HepG2 (cell line): ENCODE measurements around the gene LRRC4C. TPM values are rescaled to one million over a fixed set of nuclear protein-coding genes. Genes with fewer than 3 reads are reported as not detected.

Experiments used
- ATAC-seq: fragments of 200-7000 bp; cut with Tn5 transposase; 3 replicates; pipeline ENCODE4 v1.9.1; 2020; ENCODE audit warnings: mild to moderate bottlenecking, moderate library complexity
- BruUV-seq: library from RNA; stranded (reverse); fragments of 400-500 nt; replicated peaks from 2 replicates; lab custom pipeline; 2021; lab: Mats Ljungman, UMichigan
- CTCF ChIA-PET: fragments of 300-600 bp; formaldehyde crosslinking; extraction: SDS; loops from one replicate; lab custom pipeline; 2021; ENCODE audit warnings: low total read pairs, inconsistent platforms, low intra/inter-chr PET ratio; lab: Yijun Ruan, JAX
- POLR2A ChIA-PET: fragments of 350-600 bp; sonication (Branson Sonifier 250); formaldehyde crosslinking; loops from one replicate; lab custom pipeline; 2020; ENCODE audit warnings: antibody characterized with exemption, inconsistent platforms; lab: Yijun Ruan, JAX
- DNase-seq: peaks from one replicate; pipeline ENCODE4 v3.0.0-alpha.2; 2015; ENCODE audit warnings: low spot score
- FAIRE-seq: peaks from 3 replicates; lab custom pipeline; 2011; peaks lifted over from hg19 to GRCh38; lab: Jason Lieb, UNC
- H2AFZ ChIP-seq: one replicate; pipeline ENCODE4 v1.6.1; 2011; ENCODE audit warnings: low read length, inconsistent platforms
- H3K27ac ChIP-seq: fragments of 300-600 bp; 3 replicates; pipeline ENCODE4 v1.8.0; 2011; ENCODE audit warnings: mixed run types, mild to moderate bottlenecking, mixed read lengths, low read length, inconsistent platforms; ENCODE audit not compliant: insufficient read depth; ENCODE audit errors: extremely low read length
- H3K27me3 ChIP-seq, 2 experiments: fragments of 200-600 bp in 1 of 2; 2 replicates in 1 of 2; 3 replicates in 1 of 2; pipeline versions ENCODE4 v1.6.0 to v1.8.0; 2011; ENCODE audit warnings: low read length in 2 of 2, mild to moderate bottlenecking in 2 of 2, moderate library complexity in 2 of 2, inconsistent platforms in 1 of 2; ENCODE audit not compliant: insufficient read depth in 2 of 2, control insufficient read depth in 1 of 2
- H3K36me3 ChIP-seq, 2 experiments: fragments of 200-600 bp in 1 of 2; replicated peaks in 1 of 2; 2 replicates in 1 of 2; 3 replicates in 1 of 2; pipeline versions ENCODE4 v1.5.1 to v1.8.0; 2011; ENCODE audit warnings: low read length in 2 of 2, inconsistent platforms in 1 of 2; ENCODE audit not compliant: insufficient read depth in 2 of 2, control insufficient read depth in 1 of 2
- H3K4me1 ChIP-seq: 2 replicates; pipeline ENCODE4 v1.5.1; 2012; ENCODE audit warnings: low read length, inconsistent platforms; ENCODE audit not compliant: insufficient read depth
- H3K4me2 ChIP-seq: 2 replicates; pipeline ENCODE4 v1.6.0; 2011; ENCODE audit warnings: low read depth, low read length, inconsistent platforms
- H3K4me3 ChIP-seq, 3 experiments: fragments of 200-600 bp in 1 of 3; sonication (generic), shearing (Covaris generic) in 1 of 3; replicated peaks in 1 of 3; 2 replicates each; pipeline ENCODE4 v1.5.1; 2011 to 2016; ENCODE audit warnings: low read length in 3 of 3, inconsistent platforms in 2 of 3, low read depth in 2 of 3, mild to moderate bottlenecking in 2 of 3, control low read depth in 1 of 3, mixed read lengths in 1 of 3; ENCODE audit not compliant: insufficient read depth in 1 of 3
- H3K79me2 ChIP-seq: one replicate; pipeline ENCODE4 v1.6.1; 2011; ENCODE audit warnings: low read length, inconsistent platforms; ENCODE audit not compliant: insufficient read depth
- H3K9ac ChIP-seq: 2 replicates; pipeline ENCODE4 v1.6.0; 2011; ENCODE audit warnings: mild to moderate bottlenecking, low read depth, low read length, inconsistent platforms; ENCODE audit not compliant: insufficient read depth
- H3K9me3 ChIP-seq: 2 replicates; pipeline ENCODE4 v1.5.1; 2012; ENCODE audit warnings: mild to moderate bottlenecking, low read length
- H4K20me1 ChIP-seq: 2 replicates; pipeline ENCODE4 v1.6.0; 2011; ENCODE audit warnings: inconsistent platforms, mild to moderate bottlenecking, low read length, moderate library complexity; ENCODE audit not compliant: insufficient read depth
- ETV6 ChIP-seq: sonication (generic); formaldehyde crosslinking; conservative IDR thresholded peaks from 2 replicates; pipeline ENCODE4 v1.4.0; 2020; ENCODE audit warnings: missing genetic modification reagents
- IKZF1 ChIP-seq: fragments of 450-650 bp; IDR thresholded peaks from 2 replicates; pipeline ENCODE4 v1.7.1; 2016
- NFE2 ChIP-seq: sonication (generic); formaldehyde crosslinking; IDR thresholded peaks from 2 replicates; pipeline ENCODE4 v1.4.0; 2020; ENCODE audit warnings: missing genetic modification reagents
- TAF1 ChIP-seq: sonication (generic); formaldehyde crosslinking; IDR thresholded peaks from 2 replicates; pipeline ENCODE4 v1.4.0; 2020; ENCODE audit warnings: missing genetic modification reagents
- ZFYVE20 ChIP-seq: sonication (generic); formaldehyde crosslinking; IDR thresholded peaks from 2 replicates; pipeline ENCODE4 v1.8.0; 2023; ENCODE audit warnings: low read depth, mild to moderate bottlenecking, moderate library complexity, missing genetic modification reagents, borderline replicate concordance
- ZNF546 ChIP-seq: sonication (generic); formaldehyde crosslinking; conservative IDR thresholded peaks from 2 replicates; pipeline ENCODE4 v1.8.1; 2023; ENCODE audit warnings: mild to moderate bottlenecking, missing genetic modification reagents
- WGBS: methylation state at CpG from one replicate; pipeline ENCODE4 v1.1.6; 2017; ENCODE audit warnings: low lambda C conversion rate; 5-methylcytosine and 5-hydroxymethylcytosine counted together
- in situ Hi-C: cut with HindIII; loops from 2 replicates; pipeline ENCODE4 v1.10.0; 2017; ENCODE audit warnings: low pct_unique_long_range_greater_than_20kb; ENCODE audit not compliant: extremely low pct_ligation_motif_present
- intact Hi-C: fragments of 100-400 bp; cut with micrococcal nuclease; formaldehyde crosslinking; loops from one replicate; pipeline ENCODE4 v1.10.0; 2022; ENCODE audit not compliant: unreplicated experiment
- polyA plus RNA-seq, 8 experiments: library from polyadenylated mRNA; depleted of rRNA in 3 of 8; stranded (reverse) in 7 of 8; unstranded in 1 of 8; fragments of >200 nt; fragmentation: Illumina TruSeq in 4 of 8; extraction: Trizol in 4 of 8; gene quantifications; 2 replicates each; pipeline versions ENCODE4 v1.2.1 to v1.2.3, GENCODE V29; 2011 to 2016; ENCODE audit warnings: low read depth in 4 of 8, missing spikeins in 1 of 8, mixed read lengths in 1 of 8; ENCODE audit not compliant: insufficient read depth in 1 of 8
- total RNA-seq, 5 experiments: library from RNA; depleted of rRNA; stranded (reverse); fragments of >200 nt; fragmentation: Illumina TruSeq; extraction: Trizol; gene quantifications; 2 replicates each; pipeline ENCODE4 v1.2.3, GENCODE V29; 2016; ENCODE audit warnings: low read depth in 1 of 5
- TF ChIP-seq, protein P1 (sequence below), 2 experiments: sonication (generic) in 1 of 2; formaldehyde crosslinking in 1 of 2; IDR thresholded peaks; 2 replicates each; pipeline versions ENCODE4 v1.5.1 to v1.6.1; 2011 to 2020; ENCODE audit warnings: borderline replicate concordance in 1 of 2, low read depth in 1 of 2, low read length in 1 of 2, mild to moderate bottlenecking in 1 of 2, missing genetic modification reagents in 1 of 2, moderate library complexity in 1 of 2
- TF ChIP-seq, protein P2 (sequence below): sonication (generic); formaldehyde crosslinking; IDR thresholded peaks from 2 replicates; pipeline ENCODE4 v1.5.1; 2020; ENCODE audit warnings: mild to moderate bottlenecking, missing genetic modification reagents, moderate library complexity
- TF ChIP-seq, protein P3 (sequence below): sonication (generic); formaldehyde crosslinking; IDR thresholded peaks from 2 replicates; pipeline ENCODE4 v1.5.1; 2020; ENCODE audit warnings: missing genetic modification reagents, mild to moderate bottlenecking, borderline replicate concordance
- TF ChIP-seq, protein P4 (sequence below): IDR thresholded peaks from 2 replicates; pipeline ENCODE4 v1.6.1; 2018; ENCODE audit warnings: missing genetic modification reagents

LRRC4C gene
- total and polyA plus RNA-seq, 2 of the 13 experiments (the other 11 are each of a cell fraction or from before 2014, with no cell fraction given), result not detected

DNA sequence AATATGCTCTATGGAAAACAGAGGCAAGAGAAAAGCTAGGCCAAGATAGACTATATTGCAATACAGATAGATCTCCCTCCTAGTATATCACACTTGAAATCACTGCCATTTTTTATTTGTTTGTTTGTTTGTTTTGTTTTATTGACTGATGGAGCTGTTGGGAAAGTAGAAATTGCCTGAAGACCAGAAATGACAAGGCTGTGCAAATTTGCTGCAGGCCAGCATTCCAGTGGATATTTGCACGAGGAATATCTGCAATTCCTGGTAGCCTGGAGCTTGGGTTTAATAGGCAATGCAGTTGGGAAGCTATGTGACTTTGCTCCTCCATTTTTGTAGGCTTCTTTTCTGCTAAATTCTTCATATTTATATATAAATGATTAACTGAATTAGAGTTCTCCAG is 991.7 kb downstream of the LRRC4C start (continued):
- TF ChIP-seq, protein P1, sequence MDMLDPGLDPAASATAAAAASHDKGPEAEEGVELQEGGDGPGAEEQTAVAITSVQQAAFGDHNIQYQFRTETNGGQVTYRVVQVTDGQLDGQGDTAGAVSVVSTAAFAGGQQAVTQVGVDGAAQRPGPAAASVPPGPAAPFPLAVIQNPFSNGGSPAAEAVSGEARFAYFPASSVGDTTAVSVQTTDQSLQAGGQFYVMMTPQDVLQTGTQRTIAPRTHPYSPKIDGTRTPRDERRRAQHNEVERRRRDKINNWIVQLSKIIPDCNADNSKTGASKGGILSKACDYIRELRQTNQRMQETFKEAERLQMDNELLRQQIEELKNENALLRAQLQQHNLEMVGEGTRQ (IDR thresholded peaks at IDR 0.05; ENCODE audit: low read depth, low read length), result no peak
- TF ChIP-seq, protein P1 (CRISPR knock-in tag; IDR thresholded peaks at IDR 0.05; ENCODE audit: borderline replicate concordance), result no peak
- TF ChIP-seq TAF1 (CRISPR knock-in tag), result no peak

DNA sequence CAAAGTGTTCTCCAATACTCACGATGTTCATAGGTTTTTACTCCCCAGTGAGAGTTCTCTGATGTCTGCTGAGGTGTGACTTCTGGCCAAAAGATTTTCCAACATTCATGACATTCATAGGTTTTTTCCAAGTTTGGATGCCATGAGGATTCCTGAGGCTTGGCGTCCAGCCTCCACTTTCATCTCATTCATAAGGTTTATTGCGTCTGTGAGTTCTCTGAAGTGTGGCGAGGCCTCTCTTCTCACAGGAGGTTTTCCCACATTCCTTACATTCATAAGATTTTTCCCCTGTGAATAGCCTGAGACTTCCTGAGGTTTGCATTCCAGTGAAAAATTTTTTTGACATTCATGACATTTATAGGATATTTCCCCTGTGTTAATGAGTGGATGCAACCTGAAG is 1014.1 kb downstream of the LRRC4C start:
- 1% methylated on average over 4 of the region's 4 CpGs for WGBS
- Histone ChIP-seq H3K4me2 (no peak overlapping the region), H3K27me3 (no peaks in the 10 kb centered on the region), H3K79me2 (no peaks in the 10 kb centered on the region), H3K9ac (no peak overlapping the region), H3K27ac (no peak overlapping the region), H2AFZ (no peak overlapping the region), H3K36me3 (no peaks in the 10 kb centered on the region), H3K9me3 (peaks cover 76% of the 10 kb centered on the region), H3K4me3 (no peak overlapping the region), H4K20me1 (no peaks in the 10 kb centered on the region), H3K4me1 (no peaks in the 10 kb centered on the region)
- peak; percentile 8 for DNase-seq
- in situ Hi-C loops, result no loop called here
- ATAC-seq, result no peak
- BruUV-seq, result no TSS peak
- no peak for FAIRE-seq
- ChIA-PET CTCF (no interaction called here), POLR2A (no interaction called here)
- intact Hi-C loops, result no loop called here
- TF ChIP-seq, protein P2, sequence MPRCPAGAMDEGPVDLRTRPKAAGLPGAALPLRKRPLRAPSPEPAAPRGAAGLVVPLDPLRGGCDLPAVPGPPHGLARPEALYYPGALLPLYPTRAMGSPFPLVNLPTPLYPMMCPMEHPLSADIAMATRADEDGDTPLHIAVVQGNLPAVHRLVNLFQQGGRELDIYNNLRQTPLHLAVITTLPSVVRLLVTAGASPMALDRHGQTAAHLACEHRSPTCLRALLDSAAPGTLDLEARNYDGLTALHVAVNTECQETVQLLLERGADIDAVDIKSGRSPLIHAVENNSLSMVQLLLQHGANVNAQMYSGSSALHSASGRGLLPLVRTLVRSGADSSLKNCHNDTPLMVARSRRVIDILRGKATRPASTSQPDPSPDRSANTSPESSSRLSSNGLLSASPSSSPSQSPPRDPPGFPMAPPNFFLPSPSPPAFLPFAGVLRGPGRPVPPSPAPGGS (CRISPR knock-in tag), result no peak
- no peak for TF ChIP-seq IKZF1
- TF ChIP-seq NFE2 (CRISPR knock-in tag), result no peak
- TF ChIP-seq ZNF546, result no peak
- no peak for TF ChIP-seq ZFYVE20 (CRISPR knock-in tag)
- TF ChIP-seq, protein P3, sequence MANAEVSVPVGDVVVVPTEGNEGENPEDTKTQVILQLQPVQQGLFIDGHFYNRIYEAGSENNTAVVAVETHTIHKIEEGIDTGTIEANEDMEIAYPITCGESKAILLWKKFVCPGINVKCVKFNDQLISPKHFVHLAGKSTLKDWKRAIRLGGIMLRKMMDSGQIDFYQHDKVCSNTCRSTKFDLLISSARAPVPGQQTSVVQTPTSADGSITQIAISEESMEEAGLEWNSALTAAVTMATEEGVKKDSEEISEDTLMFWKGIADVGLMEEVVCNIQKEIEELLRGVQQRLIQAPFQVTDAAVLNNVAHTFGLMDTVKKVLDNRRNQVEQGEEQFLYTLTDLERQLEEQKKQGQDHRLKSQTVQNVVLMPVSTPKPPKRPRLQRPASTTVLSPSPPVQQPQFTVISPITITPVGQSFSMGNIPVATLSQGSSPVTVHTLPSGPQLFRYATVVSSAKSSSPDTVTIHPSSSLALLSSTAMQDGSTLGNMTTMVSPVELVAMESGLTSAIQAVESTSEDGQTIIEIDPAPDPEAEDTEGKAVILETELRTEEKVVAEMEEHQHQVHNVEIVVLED (CRISPR knock-in tag), result no peak
- TF ChIP-seq ETV6 (CRISPR knock-in tag), result no peak
- TF ChIP-seq, protein P4, sequence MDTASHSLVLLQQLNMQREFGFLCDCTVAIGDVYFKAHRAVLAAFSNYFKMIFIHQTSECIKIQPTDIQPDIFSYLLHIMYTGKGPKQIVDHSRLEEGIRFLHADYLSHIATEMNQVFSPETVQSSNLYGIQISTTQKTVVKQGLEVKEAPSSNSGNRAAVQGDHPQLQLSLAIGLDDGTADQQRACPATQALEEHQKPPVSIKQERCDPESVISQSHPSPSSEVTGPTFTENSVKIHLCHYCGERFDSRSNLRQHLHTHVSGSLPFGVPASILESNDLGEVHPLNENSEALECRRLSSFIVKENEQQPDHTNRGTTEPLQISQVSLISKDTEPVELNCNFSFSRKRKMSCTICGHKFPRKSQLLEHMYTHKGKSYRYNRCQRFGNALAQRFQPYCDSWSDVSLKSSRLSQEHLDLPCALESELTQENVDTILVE (CRISPR knock-in tag), result no peak
